ENCODE data around the gene C16orf54. TPM values are rescaled to one million over a fixed set of nuclear protein-coding genes. Genes with fewer than 3 reads are reported as not detected.

Gene C16orf54
- total and polyA plus RNA-seq, 2 of the 4 experiments (the other 2 are of a cell fraction) = not detected

DNA sequence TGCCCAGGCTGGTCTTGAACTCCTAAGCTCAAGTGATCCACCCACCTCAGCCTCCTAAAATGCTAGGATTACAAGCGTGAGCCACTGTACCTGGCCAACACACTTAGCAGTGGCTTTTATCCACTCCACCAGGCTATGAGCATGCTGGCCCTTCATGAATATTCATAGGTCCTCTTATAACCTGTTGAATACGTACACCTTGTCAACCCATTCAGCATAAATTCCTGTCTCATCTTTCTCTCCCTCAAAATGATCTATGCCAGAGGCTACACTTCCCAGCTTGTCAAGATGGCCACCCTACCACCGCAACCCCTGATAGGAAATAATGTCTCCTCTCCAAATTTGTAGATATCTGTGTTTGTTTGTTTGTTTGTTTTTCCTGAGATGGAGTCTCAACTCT lies 21.3 kb upstream of the C16orf54 start:
- Histone ChIP-seq H3K4ac (ENCODE audit: low read depth, low read length) (no peak overlapping the region), H3K9ac (ENCODE audit: low read depth, low read length) (no peak overlapping the region), H4K8ac (ENCODE audit: low read depth in 2 of 2, low read length in 2 of 2) (no peak overlapping the region), H4K20me1 (ENCODE audit: insufficient read depth, low read length) (no peaks in the 10 kb centered on the region), H3K18ac (ENCODE audit: low read depth, low read length) (no peak overlapping the region), H3K4me1 (ENCODE audit: control insufficient read depth, insufficient read depth, low read length) (no peaks in the 10 kb centered on the region), H3K23ac (ENCODE audit: low read depth, low read length) (no peak overlapping the region), H2AK9ac (replicated peaks; ENCODE audit: low read depth, low read length, poor library complexity) (no peak overlapping the region), H3K9me3 (ENCODE audit: control insufficient read depth, insufficient read depth, low read length) (no peaks in the 10 kb centered on the region), H4K5ac (ENCODE audit: low read depth, low read length) (no peak overlapping the region), H2BK15ac (ENCODE audit: low read depth, low read length) (no peak overlapping the region), H3K56ac (ENCODE audit: extremely low read depth, insufficient read depth, low read length) (no peak overlapping the region), H2AK5ac (ENCODE audit: low read depth, low read length) (no peak overlapping the region), H3K79me1 (ENCODE audit: low read depth in 1 of 2, low read length in 2 of 2) (no peaks in the 10 kb centered on the region), H2BK20ac (ENCODE audit: low read depth, low read length) (no peak overlapping the region), H2BK5ac (ENCODE audit: low read depth, low read length, poor library complexity, severe bottlenecking) (no peak overlapping the region), H3K9me1 (ENCODE audit: insufficient read depth, low read length) (no peaks in the 10 kb centered on the region), H2BK120ac (ENCODE audit: low read depth, low read length) (no peak overlapping the region), H3K36me3 (ENCODE audit: control insufficient read depth, insufficient read depth, low read length) (no peaks in the 10 kb centered on the region), H3K14ac (replicated peaks; ENCODE audit: low read depth, low read length) (no peak overlapping the region), H4K91ac (ENCODE audit: insufficient read depth, low read depth, low read length) (no peak overlapping the region), H3K4me3 (ENCODE audit: insufficient read depth, low read depth, low read length) (no peak overlapping the region), H3K27me3 (ENCODE audit: control insufficient read depth, insufficient read depth, low read length) (peaks cover 7% of the 10 kb centered on the region), H3K27ac (ENCODE audit: insufficient read depth, low read length) (no peak overlapping the region), H2AFZ (replicated peaks; ENCODE audit: low read length, poor library complexity) (no peak overlapping the region), H3K4me2 (ENCODE audit: low read depth, low read length) (no peak overlapping the region)
- no TSS peak for BruUV-seq (replicated peaks)
- no peak for ATAC-seq (ENCODE audit: low read depth)
- intact Hi-C loops (cut with micrococcal nuclease) = no loop called here
- DNase-seq = no peak
- dilution Hi-C loops (cut with HindIII; ENCODE audit: low sequenced_read_pairs, unreplicated experiment) = no loop called here
- TF ChIP-seq RAD21 (IDR thresholded peaks at IDR 0.05; ENCODE audit: low read length) = no peak
- TF ChIP-seq, protein P1, sequence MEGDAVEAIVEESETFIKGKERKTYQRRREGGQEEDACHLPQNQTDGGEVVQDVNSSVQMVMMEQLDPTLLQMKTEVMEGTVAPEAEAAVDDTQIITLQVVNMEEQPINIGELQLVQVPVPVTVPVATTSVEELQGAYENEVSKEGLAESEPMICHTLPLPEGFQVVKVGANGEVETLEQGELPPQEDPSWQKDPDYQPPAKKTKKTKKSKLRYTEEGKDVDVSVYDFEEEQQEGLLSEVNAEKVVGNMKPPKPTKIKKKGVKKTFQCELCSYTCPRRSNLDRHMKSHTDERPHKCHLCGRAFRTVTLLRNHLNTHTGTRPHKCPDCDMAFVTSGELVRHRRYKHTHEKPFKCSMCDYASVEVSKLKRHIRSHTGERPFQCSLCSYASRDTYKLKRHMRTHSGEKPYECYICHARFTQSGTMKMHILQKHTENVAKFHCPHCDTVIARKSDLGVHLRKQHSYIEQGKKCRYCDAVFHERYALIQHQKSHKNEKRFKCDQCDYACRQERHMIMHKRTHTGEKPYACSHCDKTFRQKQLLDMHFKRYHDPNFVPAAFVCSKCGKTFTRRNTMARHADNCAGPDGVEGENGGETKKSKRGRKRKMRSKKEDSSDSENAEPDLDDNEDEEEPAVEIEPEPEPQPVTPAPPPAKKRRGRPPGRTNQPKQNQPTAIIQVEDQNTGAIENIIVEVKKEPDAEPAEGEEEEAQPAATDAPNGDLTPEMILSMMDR (conservative IDR thresholded peaks at IDR 0.05; ENCODE audit: low read depth, low read length) = no peak
- TF ChIP-seq, protein P2, sequence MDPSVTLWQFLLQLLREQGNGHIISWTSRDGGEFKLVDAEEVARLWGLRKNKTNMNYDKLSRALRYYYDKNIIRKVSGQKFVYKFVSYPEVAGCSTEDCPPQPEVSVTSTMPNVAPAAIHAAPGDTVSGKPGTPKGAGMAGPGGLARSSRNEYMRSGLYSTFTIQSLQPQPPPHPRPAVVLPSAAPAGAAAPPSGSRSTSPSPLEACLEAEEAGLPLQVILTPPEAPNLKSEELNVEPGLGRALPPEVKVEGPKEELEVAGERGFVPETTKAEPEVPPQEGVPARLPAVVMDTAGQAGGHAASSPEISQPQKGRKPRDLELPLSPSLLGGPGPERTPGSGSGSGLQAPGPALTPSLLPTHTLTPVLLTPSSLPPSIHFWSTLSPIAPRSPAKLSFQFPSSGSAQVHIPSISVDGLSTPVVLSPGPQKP (IDR thresholded peaks at IDR 0.05; ENCODE audit: borderline replicate concordance, low read depth, low read length) = no peak
- TF ChIP-seq BHLHE40 (IDR thresholded peaks at IDR 0.05; ENCODE audit: low read depth, low read length) = no peak
- TF ChIP-seq SMC3 (IDR thresholded peaks at IDR 0.05; ENCODE audit: low read depth, low read length) = no peak
- no peak for TF ChIP-seq RFX5 (IDR thresholded peaks at IDR 0.05; ENCODE audit: low read depth, low read length)
- TF ChIP-seq MAFK (IDR thresholded peaks at IDR 0.05; ENCODE audit: low read depth, low read length) = no peak
- no peak for TF ChIP-seq POLR2A (IDR thresholded peaks at IDR 0.05; ENCODE audit: low read depth, low read length)
- ChIA-PET POLR2A (ENCODE audit: unreplicated experiment) (no interaction called here), CTCF (no interaction called here)
- in situ Hi-C loops (cut with MboI; ENCODE audit: low sequenced_read_pairs) = no loop called here
- WGBS, 2 experiments (ENCODE audit: extremely low coverage in 2 of 2, insufficient read length in 1 of 2) = 64% methylated on average over 2 of the region's 3 CpGs; no CpG with 5 or more reads in 1 of the 2 experiments

Data from IMR-90 (cell line).